HG03439 (cell line): Measurements from ENCODE around the gene FAM241A.
"Not testable (repeated sequence)": the region's sequence is repeated elsewhere in the genome, so short reads cannot be mapped to it uniquely, and the experiment has no call there.

Source experiments
- ATAC-seq: cut with Tn5 transposase; IDR thresholded peaks from one replicate; pipeline ENCODE4 v1.9.1; 2021; ENCODE audit warnings: mild to moderate bottlenecking, moderate library complexity; ENCODE audit not compliant: unreplicated experiment

Gene FAM241A

DNA sequence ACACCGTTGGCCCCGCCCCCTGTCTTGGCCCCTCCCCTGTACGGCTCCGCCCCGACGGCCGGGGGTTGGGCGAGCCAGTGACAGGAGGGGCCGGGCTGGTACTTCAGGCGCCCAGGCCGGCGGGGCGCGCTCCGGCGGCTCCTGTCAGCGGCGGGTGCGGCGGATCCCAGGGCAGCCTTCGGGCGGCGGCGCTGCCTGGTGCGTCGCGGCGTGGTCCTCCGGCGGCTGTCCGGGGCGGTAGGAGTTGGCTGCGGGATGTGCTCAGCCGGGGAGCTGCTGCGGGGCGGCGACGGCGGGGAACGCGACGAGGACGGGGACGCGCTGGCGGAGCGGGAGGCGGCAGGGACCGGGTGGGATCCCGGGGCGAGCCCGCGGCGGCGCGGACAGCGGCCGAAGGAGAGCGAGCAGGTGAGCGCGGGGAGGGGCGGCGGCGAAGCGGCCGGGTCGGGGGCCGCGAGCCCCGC lies at the start of gene FAM241A:
FAM241A (plus strand) TSS at position 129 of the 464 bp plus-strand sequence; CDS start at position 256, 127 bp downstream.
- peak; percentile 91 for ATAC-seq

- ATAC-seq = no peak
Observed at GRCh38 chr4:112098841-112099530, 46.3 kb upstream of the FAM241A start.

GRCh38 chr4:112099701-112100297 lies 45.5 kb upstream of the FAM241A start:
- ATAC-seq = no peak

- ATAC-seq = no peak
Observed at GRCh38 chr4:112102875-112103370, 42.3 kb upstream of the FAM241A start.

DNA sequence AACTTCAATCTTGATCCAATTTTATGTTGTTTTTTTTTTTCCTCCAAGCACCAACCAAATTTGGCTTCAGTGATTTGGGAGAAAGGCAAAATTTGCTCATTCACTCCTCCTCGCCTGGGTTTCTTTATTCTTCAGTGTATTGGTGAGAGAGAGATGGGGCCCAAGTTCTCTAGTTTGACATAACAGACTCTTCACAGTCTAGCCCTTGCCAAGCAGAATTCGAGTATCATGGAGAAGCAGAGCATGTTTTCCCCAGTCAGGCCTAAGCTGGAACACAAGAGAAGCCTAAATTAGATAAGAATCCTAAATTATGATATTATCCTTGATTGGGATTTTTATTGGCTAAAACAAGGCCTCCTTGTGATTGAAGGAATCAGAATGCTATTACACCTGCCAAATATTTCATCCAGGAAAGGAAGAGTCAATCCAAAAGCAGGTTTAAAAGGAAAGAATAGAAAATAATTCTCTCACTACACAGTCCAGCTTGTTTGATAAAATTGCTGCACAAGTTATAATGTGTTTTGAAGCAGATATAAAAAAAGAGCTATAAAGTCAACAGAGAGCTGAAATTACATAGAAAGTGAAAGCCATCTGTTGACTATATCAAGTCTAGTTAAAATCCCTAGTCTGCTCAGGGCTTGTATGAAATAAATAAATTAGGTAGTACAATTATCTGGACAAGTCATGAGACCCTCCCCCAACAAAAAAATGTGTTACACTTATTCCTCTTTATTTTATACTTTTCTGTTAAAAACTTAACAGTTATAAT lies 39.9 kb upstream of the FAM241A start:
- no peak for ATAC-seq

DNA sequence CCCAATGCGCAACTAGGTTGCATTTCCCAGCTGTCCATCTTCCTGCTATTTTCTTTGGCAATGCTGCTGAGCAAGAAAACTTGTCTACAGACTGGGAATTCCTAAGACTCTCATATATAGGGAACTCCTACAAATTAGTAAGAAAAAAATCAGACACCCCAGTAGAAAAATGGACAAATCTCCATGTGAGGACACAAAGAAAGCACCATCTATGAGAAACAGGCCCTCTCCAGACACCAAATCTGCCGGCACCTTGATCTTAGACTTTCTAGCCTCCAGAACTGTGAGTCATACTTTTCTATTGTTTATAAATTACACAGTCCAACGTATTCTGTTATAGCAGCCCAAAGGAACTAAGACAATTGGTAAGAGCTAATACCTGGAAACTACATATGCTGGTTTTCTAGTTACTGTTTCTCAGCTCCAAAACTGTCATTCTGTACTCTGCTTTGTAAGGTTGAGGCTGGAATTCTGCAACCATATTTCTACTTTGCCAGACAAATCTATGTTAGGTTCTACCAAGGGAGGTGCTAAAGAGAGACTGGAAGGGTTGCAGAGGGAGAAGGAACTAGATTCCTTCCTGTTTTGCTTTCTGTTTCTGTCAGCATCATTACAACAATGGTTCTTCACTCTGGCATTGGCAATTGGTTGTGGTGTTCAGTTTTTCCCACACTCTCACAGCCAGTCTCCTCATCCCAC lies 35.7 kb upstream of the FAM241A start:
- ATAC-seq = peak; percentile 60

- no peak for ATAC-seq
Observed at GRCh38 chr4:112110059-112110425, 35.2 kb upstream of the FAM241A start.

- no peak for ATAC-seq
Observed at GRCh38 chr4:112111306-112111705, 33.9 kb upstream of the FAM241A start.

DNA sequence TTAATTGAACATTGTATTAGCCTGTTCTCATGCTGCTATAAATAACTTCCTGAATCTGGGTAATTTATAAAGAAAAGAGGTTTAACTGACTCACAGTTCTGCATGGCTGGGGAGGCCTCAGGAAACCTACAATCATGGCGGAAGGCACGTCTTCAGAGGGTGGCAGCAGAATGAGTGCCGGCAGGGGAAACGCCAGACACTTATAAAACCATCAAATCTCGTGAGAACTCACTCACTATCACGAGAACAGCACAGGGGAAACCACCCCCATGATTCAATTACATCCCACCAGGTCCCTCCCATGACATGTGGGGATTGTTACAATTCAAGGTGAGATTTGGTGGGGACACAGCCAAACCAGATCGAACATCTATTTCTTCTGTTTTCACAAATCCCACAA lies 33.2 kb upstream of the FAM241A start:
- not testable (repeated sequence) for ATAC-seq

GRCh38 chr4:112112590-112113170 lies 32.6 kb upstream of the FAM241A start:
- ATAC-seq = no peak

DNA sequence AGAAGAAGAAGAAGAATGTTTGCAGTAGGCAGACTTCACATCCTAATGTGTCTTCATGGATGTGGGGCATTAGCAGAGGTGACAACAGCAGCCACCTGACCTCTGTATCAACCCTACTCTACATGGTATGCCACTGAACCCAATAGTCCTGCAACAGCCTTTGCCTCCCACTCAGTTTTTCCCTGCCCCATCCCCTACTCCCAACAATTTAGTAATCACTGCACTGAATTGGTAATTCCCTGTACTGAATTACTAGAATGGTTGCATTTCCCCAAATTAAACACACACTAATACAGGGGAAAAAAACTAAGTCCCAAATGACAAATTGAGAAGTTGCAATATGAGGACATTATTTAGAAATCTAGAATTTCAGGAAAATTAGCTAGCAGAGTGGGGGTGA lies 31.4 kb upstream of the FAM241A start:
- ATAC-seq = no peak

- no peak for ATAC-seq
Observed at GRCh38 chr4:112114452-112114851, 30.8 kb upstream of the FAM241A start.

GRCh38 chr4:112118742-112119352 lies 26.4 kb upstream of the FAM241A start:
- no peak for ATAC-seq

- peak; percentile 86 for ATAC-seq
Observed at GRCh38 chr4:112119353-112119783, 25.9 kb upstream of the FAM241A start.

DNA sequence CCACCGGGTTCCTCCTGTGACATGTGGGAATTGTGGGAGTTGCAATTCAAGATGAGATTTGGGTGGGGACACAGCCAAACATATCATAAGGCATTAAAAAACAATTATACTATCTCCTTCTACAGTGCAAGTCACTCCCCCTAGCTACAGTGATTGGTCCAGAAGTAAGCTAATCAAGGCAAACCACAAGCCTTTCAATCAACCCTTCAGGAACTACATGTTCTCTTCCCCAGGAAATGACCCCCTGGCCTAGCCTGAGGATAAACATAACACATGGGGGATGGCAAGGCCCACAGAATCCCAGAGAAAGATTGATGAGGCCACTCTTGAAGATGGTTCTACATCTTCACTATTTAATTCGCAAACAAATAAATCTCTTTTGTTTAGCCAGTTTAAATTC lies 25.2 kb upstream of the FAM241A start:
- no peak for ATAC-seq

DNA sequence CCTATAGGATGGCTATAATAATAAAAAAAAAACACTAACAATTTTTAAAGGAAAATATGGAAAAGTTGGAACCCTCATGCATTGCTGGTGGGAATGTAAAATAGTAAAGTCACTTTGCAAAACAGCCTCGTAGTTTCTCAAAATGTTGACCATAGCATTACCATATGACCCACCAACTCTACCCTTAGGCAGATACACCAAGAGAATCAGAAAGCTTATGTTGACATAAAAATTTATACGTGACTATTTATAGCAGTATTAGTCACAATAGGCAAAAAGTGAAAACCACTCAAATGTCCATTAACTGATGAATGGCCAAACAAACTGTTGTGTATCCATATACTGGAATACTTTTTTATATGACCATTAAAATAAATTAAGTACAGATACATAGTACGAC lies 19.8 kb upstream of the FAM241A start:
- ATAC-seq = no peak

GRCh38 chr4:112127048-112127637 lies 18.1 kb upstream of the FAM241A start:
- ATAC-seq = no peak

DNA sequence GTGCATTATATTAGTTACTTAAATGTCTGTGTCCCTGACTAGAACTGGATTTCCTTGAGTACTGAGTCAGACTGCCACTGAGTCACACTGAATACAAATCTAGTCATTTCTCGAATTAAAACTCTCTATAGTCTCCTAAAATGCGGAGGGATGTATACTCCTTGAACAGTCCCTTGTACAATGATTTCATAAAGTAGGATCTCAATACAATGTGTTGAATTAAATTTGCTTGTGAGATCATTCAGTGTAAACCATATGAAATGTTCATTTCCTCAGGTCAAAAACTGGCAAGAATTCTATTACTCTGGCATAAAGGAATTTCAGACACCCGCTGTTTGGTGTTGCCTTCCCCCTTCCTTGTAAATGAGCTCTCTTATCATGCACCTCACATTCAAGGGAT lies 17.5 kb upstream of the FAM241A start:
- no peak for ATAC-seq

GRCh38 chr4:112128452-112128851 lies 16.8 kb upstream of the FAM241A start:
- no peak for ATAC-seq

GRCh38 chr4:112130906-112131305 lies 14.3 kb upstream of the FAM241A start:
- ATAC-seq = no peak
